ENCODE measurements around the gene PRKAG1. TPM values are rescaled to one million over a fixed set of nuclear protein-coding genes. Genes with fewer than 3 reads are reported as not detected.

PRKAG1 gene
- total and polyA plus RNA-seq, 8 donors = 18.2 to 33.4 (median 26.3) TPM

DNA sequence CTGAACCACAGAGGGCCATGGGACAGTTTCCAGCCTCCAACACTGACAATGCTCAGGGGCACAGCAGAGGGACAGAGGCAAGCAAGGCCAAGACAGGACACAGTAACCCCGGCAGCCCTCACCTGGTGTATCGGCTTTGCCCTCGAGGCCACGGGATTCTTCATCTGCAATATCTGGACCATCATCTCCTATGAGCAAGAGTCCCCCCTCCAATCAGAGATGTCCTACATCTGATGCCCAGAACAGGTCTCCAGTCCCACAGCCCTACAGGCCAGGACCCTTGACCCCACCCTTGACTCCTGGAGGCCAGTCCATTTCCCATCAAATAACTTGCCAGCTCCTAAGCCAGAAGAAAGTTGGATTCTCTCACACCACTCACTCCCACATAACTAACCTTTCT is 24.7 kb upstream of the PRKAG1 start:
- no peak for TF ChIP-seq CTCF (IDR thresholded peaks at IDR 0.05)
- Histone ChIP-seq H3K27me3 (no peaks in the 10 kb centered on the region), H3K9me3 (no peaks in the 10 kb centered on the region), H3K4me3 (no peak overlapping the region), H3K4me1 (no peaks in the 10 kb centered on the region), H3K36me3 (peaks cover 16 to 86% (median 67%) of the 10 kb centered on the region in 3 donors), H3K27ac (no peak overlapping the region)
- DNase-seq (no peak), ATAC-seq (no peak), FAIRE-seq (no peak)
- WGBS, 2 donors = 95 to 96% methylated on average over 3 to 4 of the region's 4 CpGs
- intact Hi-C loops (cut with DNase I) = no loop called here

GRCh38 chr12:49041881-49042484 is 23.4 kb upstream of the PRKAG1 start:
- no peak for TF ChIP-seq CTCF (IDR thresholded peaks at IDR 0.05)
- Histone ChIP-seq H3K36me3 (peaks cover 21 to 88% (median 59%) of the 10 kb centered on the region in 3 donors), H3K27ac (no peak overlapping the region), H3K9me3 (no peaks in the 10 kb centered on the region), H3K4me3 (no peak overlapping the region), H3K27me3 (no peaks in the 10 kb centered on the region), H3K4me1 (no peaks in the 10 kb centered on the region)
- DNase-seq (no peak), ATAC-seq (no peak), FAIRE-seq (no peak)
- intact Hi-C loops (cut with DNase I) = no loop called here
- WGBS, 2 donors = 88 to 91% methylated on average over 18 of the region's 18 CpGs

DNA sequence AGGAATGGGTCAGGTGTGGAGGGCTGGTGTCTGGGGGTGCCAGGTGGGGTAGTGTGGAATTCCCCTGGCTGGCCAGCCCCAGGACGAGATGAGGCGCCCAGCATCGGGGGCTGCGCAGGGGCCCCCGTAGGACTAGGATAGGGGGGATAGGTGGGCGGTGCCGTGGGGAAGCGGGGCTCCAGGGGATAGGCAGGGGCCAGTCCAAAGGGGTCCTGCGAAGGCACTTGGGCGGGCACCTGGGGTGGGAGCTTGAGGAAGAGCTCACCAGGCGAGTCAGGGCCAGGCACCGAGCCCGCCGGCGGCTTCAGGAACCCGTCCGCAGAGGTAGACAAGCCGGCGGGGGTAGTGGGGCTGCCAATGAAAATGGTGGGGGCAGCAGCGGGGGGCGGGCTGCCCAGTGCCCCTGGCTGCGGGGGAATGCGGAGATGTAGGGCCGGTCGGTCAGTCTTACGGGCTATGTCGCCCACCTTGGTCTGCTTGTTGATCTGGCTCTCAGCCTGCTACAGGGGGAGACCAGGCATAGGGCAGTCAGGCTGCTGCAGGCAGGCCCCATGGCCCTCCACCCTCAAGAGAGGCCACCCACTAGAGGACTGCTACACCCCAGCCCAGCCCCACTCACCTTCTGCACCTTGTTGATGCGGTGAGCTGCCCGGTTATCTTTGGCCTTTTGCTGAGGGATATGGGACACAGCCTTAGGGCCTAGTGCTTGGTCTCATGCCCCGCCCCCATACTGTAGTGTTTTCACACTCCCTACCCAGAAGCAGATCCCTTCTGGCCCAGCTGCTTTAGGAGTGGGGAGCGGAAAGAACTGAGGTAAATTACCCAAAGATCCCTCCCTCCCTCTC is 22.7 kb upstream of the PRKAG1 start:
- Histone ChIP-seq H3K4me3 (no peak overlapping the region), H3K27me3 (no peaks in the 10 kb centered on the region), H3K27ac (no peak overlapping the region), H3K36me3 (peaks cover 23 to 85% (median 56%) of the 10 kb centered on the region in 3 donors), H3K4me1 (no peaks in the 10 kb centered on the region), H3K9me3 (no peaks in the 10 kb centered on the region)
- DNase-seq (peak in 2 of 6 donors; percentile 16 to 72), ATAC-seq (no peak), FAIRE-seq (no peak)
- WGBS, 2 donors = 95% methylated on average over 25 to 31 of the region's 31 CpGs
- intact Hi-C loops (cut with DNase I) = no loop called here
- no peak for TF ChIP-seq CTCF (IDR thresholded peaks at IDR 0.05)

GRCh38 chr12:49040364-49040855 is 21.8 kb upstream of the PRKAG1 start:
- H3K27ac ChIP-seq = no peak overlapping the region
- 92 to 94% methylated on average over 14 of the region's 14 CpGs for WGBS, 2 donors
- H3K27me3 ChIP-seq = no peaks in the 10 kb centered on the region
- DNase-seq (peak in 1 of 6 donors; percentile 54), FAIRE-seq (no peak), ATAC-seq (no peak)
- H3K36me3 ChIP-seq = peaks cover 23 to 77% (median 49%) of the 10 kb centered on the region in 3 donors
- intact Hi-C loops (cut with DNase I) = no loop called here
- no peaks in the 10 kb centered on the region for H3K4me1 ChIP-seq
- no peak for TF ChIP-seq CTCF (IDR thresholded peaks at IDR 0.05)
- H3K9me3 ChIP-seq = no peaks in the 10 kb centered on the region
- no peak overlapping the region for H3K4me3 ChIP-seq

All from pancreas (tissue), 10 donors.